Hepatocyte (in vitro differentiated cells): ENCODE results near the gene DENND4A. TPM values are rescaled to one million over a fixed set of nuclear protein-coding genes. Genes with fewer than 3 reads are reported as not detected.
"Not testable (repeated sequence)": the region's sequence is repeated elsewhere in the genome, so short reads cannot be mapped to it uniquely, and the experiment has no call there.

ENCODE experiments used
- DNase-seq: peaks from one replicate; pipeline ENCODE4 v3.0.0-alpha.2; 2016; ENCODE audit warnings: low spot score
- H2AFZ ChIP-seq: fragments of 200-600 bp; sonication (generic); 2 replicates; pipeline ENCODE4 v1.6.0; 2016; ENCODE audit warnings: antibody characterized with exemption, mild to moderate bottlenecking
- H3K27ac ChIP-seq: fragments of 200-600 bp; sonication (generic); 2 replicates; pipeline ENCODE4 v1.5.1; 2016; ENCODE audit warnings: mild to moderate bottlenecking
- H3K27me3 ChIP-seq: fragments of 200-600 bp; sonication (generic); 2 replicates; pipeline ENCODE4 v1.6.1; 2016
- H3K36me3 ChIP-seq: fragments of 200-600 bp; sonication (generic); replicated peaks from 2 replicates; pipeline ENCODE4 v1.5.1; 2016; ENCODE audit warnings: low read depth; ENCODE audit not compliant: insufficient read depth
- H3K4me1 ChIP-seq: fragments of 200-600 bp; sonication (generic); 2 replicates; pipeline ENCODE4 v1.5.1; 2016; ENCODE audit warnings: mild to moderate bottlenecking, moderate library complexity; ENCODE audit not compliant: insufficient read depth
- H3K4me2 ChIP-seq: fragments of 200-600 bp; sonication (generic); 2 replicates; pipeline ENCODE4 v1.6.0; 2016
- H3K4me3 ChIP-seq: fragments of 200-600 bp; sonication (generic); 2 replicates; pipeline ENCODE4 v1.5.1; 2016; ENCODE audit warnings: mild to moderate bottlenecking
- H3K79me2 ChIP-seq: fragments of 200-600 bp; sonication (generic); 2 replicates; pipeline ENCODE4 v1.6.0; 2017; ENCODE audit warnings: mild to moderate bottlenecking
- H3K9me2 ChIP-seq: fragments of 200-600 bp; sonication (generic); replicated peaks from 2 replicates; pipeline ENCODE4 v1.6.0; 2017; ENCODE audit warnings: mild to moderate bottlenecking; ENCODE audit not compliant: insufficient read depth
- H3K9me3 ChIP-seq: fragments of 200-600 bp; sonication (generic); 2 replicates; pipeline ENCODE4 v1.5.1; 2016; ENCODE audit warnings: low read depth, mild to moderate bottlenecking
- H4K20me1 ChIP-seq: fragments of 200-600 bp; sonication (generic); 2 replicates; pipeline ENCODE4 v1.6.0; 2016; ENCODE audit warnings: mild to moderate bottlenecking; ENCODE audit not compliant: insufficient read depth, poor library complexity, severe bottlenecking
- EZH2 ChIP-seq: fragments of 200-600 bp; sonication (generic); IDR thresholded peaks from 2 replicates; pipeline ENCODE4 v1.6.1; 2016; ENCODE audit warnings: antibody characterized with exemption, mild to moderate bottlenecking, borderline replicate concordance
- EZH2phosphoT487 ChIP-seq: fragments of 200-600 bp; sonication (generic); IDR thresholded peaks from one replicate; pipeline ENCODE4 v1.6.1; 2018; ENCODE audit warnings: antibody characterized with exemption, mild to moderate bottlenecking, low read depth, moderate library complexity; ENCODE audit not compliant: unreplicated experiment, severe bottlenecking
- WGBS: methylation state at CpG from one replicate; pipeline ENCODE4 v1.1.6; 2016; ENCODE audit warnings: low lambda C conversion rate; ENCODE audit errors: missing lambda C conversion rate; 5-methylcytosine and 5-hydroxymethylcytosine counted together
- polyA plus RNA-seq: library from polyadenylated mRNA; unstranded; fragments of >200 nt; fragmentation: Nextera tagmentation; extraction: Ambion mirVana; gene quantifications from 2 replicates; pipeline ENCODE4 v1.2.1, GENCODE V29; 2016
- total RNA-seq: library from RNA; depleted of rRNA; stranded (reverse); fragments of >200 nt; gene quantifications from 2 replicates; pipeline ENCODE4 v1.2.3, GENCODE V29; 2014
- TF ChIP-seq, protein P1 (sequence below): fragments of 200-600 bp; sonication (generic); IDR thresholded peaks from 2 replicates; pipeline ENCODE4 v1.5.1; 2016; ENCODE audit warnings: antibody characterized with exemption, mild to moderate bottlenecking; ENCODE audit not compliant: poor library complexity

Gene DENND4A
- total and polyA plus RNA-seq, 2 experiments from 2014 or later = 3.2 to 20.7 TPM

GRCh38 chr15:65620833-65621232 lies 171.3 kb downstream of the DENND4A start:
- Histone ChIP-seq H3K4me3 (no peak overlapping the region), H3K4me1 (no peaks in the 10 kb centered on the region), H3K79me2 (no peaks in the 10 kb centered on the region), H3K9me3 (no peaks in the 10 kb centered on the region), H4K20me1 (no peaks in the 10 kb centered on the region), H3K4me2 (no peak overlapping the region), H3K27ac (no peak overlapping the region), H3K36me3 (no peaks in the 10 kb centered on the region), H3K27me3 (no peaks in the 10 kb centered on the region), H3K9me2 (no peaks in the 10 kb centered on the region), H2AFZ (no peak overlapping the region)
- 82% methylated on average over 2 of the region's 2 CpGs for WGBS
- DNase-seq = no peak
- TF ChIP-seq, protein P1, sequence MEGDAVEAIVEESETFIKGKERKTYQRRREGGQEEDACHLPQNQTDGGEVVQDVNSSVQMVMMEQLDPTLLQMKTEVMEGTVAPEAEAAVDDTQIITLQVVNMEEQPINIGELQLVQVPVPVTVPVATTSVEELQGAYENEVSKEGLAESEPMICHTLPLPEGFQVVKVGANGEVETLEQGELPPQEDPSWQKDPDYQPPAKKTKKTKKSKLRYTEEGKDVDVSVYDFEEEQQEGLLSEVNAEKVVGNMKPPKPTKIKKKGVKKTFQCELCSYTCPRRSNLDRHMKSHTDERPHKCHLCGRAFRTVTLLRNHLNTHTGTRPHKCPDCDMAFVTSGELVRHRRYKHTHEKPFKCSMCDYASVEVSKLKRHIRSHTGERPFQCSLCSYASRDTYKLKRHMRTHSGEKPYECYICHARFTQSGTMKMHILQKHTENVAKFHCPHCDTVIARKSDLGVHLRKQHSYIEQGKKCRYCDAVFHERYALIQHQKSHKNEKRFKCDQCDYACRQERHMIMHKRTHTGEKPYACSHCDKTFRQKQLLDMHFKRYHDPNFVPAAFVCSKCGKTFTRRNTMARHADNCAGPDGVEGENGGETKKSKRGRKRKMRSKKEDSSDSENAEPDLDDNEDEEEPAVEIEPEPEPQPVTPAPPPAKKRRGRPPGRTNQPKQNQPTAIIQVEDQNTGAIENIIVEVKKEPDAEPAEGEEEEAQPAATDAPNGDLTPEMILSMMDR = no peak
- no peak for TF ChIP-seq EZH2
- no peak for TF ChIP-seq EZH2phosphoT487

- Histone ChIP-seq H3K9me2 (no peaks in the 10 kb centered on the region), H3K4me2 (no peak overlapping the region), H2AFZ (no peak overlapping the region), H3K4me1 (no peaks in the 10 kb centered on the region), H4K20me1 (no peaks in the 10 kb centered on the region), H3K79me2 (no peaks in the 10 kb centered on the region), H3K27ac (no peak overlapping the region), H3K36me3 (no peaks in the 10 kb centered on the region), H3K9me3 (no peaks in the 10 kb centered on the region), H3K4me3 (no peak overlapping the region), H3K27me3 (no peaks in the 10 kb centered on the region)
- no peak for DNase-seq
- WGBS = 62% methylated on average over 5 of the region's 5 CpGs
- TF ChIP-seq EZH2phosphoT487 (no peak), EZH2 (no peak)
- TF ChIP-seq, protein P1 = no peak
Observed at GRCh38 chr15:65619626-65620290, 172.3 kb downstream of the DENND4A start.

- TF ChIP-seq EZH2phosphoT487 (no peak), EZH2 (no peak)
- TF ChIP-seq, protein P1 = no peak
- no peaks in the 10 kb centered on the region for H4K20me1 ChIP-seq
Observed at GRCh38 chr15:65618560-65619109, 173.5 kb downstream of the DENND4A start.

DNA sequence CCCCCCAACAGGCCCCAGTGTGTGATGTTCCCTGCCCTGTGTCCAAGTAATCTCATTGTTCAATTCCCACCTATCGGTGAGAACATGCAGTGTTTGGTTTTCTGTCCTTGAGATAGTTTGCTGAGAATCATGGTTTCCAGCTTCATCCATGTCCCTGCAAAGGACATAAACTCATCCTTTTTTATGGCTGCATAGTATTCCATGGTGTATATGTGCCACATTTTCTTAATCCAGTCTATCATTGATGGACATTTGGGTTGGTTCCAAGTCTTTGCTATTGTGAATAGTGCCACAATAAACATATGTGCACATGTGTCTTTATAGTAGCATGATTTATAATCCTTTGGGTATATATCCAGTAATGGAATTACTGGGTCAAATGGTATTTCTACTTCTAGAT lies 176.2 kb downstream of the DENND4A start:
- not testable (repeated sequence) for H3K4me3 ChIP-seq, H2AFZ ChIP-seq, H3K9me2 ChIP-seq, H3K4me1 ChIP-seq, DNase-seq, H3K27ac ChIP-seq, H3K4me2 ChIP-seq, H4K20me1 ChIP-seq, H3K27me3 ChIP-seq, H3K9me3 ChIP-seq, H3K36me3 ChIP-seq
- WGBS = 95% methylated on average over 1 of the region's 1 CpG
- H3K79me2 ChIP-seq = peaks cover 14% of the 10 kb centered on the region

More at GRCh38 chr15:65618560-65619109, 173.5 kb downstream of the DENND4A start:
- no peak overlapping the region for H3K4me2 ChIP-seq
- no peaks in the 10 kb centered on the region for H3K36me3 ChIP-seq
- H3K9me3 ChIP-seq = no peaks in the 10 kb centered on the region
- no peak overlapping the region for H3K27ac ChIP-seq
- H3K27me3 ChIP-seq = no peaks in the 10 kb centered on the region
- H3K79me2 ChIP-seq = no peaks in the 10 kb centered on the region
- no peaks in the 10 kb centered on the region for H3K4me1 ChIP-seq
- WGBS = 53% methylated on average over 5 of the region's 5 CpGs
- H3K9me2 ChIP-seq = no peaks in the 10 kb centered on the region
- no peak for DNase-seq
- H2AFZ ChIP-seq = no peak overlapping the region
- H3K4me3 ChIP-seq = no peak overlapping the region
